ENCODE measurements around the gene GDPD5.

The GDPD5 gene

GRCh38 chr11:75449776-75450175, 76.0 kb downstream of the GDPD5 start:
- Histone ChIP-seq H3K4me1 (ENCODE audit: control insufficient read depth, insufficient read depth, low read depth, low read length) (peaks cover 2% of the 10 kb centered on the region), H3K4ac (ENCODE audit: low read depth in 1 of 2, low read length in 2 of 2) (no peak overlapping the region), H3K4me2 (ENCODE audit: low read length, poor library complexity, severe bottlenecking) (no peak overlapping the region), H3K14ac (ENCODE audit: low read length in 2 of 2) (no peak overlapping the region), H3K18ac (ENCODE audit: low read depth in 1 of 2, low read length in 2 of 2) (no peak overlapping the region), H3K4me3 (ENCODE audit: insufficient read depth in 1 of 2, low read depth in 1 of 2, low read length in 2 of 2) (no peak overlapping the region), H3K27me3 (ENCODE audit: control insufficient read depth in 1 of 2, insufficient read depth in 1 of 2, low read length in 2 of 2) (peaks cover 5 to 8% of the 10 kb centered on the region in 2 experiments), H3K79me1 (replicated peaks; ENCODE audit: low read length, poor library complexity, severe bottlenecking) (no peaks in the 10 kb centered on the region), H3K23ac (ENCODE audit: low read length in 2 of 2) (no peak overlapping the region), H2BK120ac (ENCODE audit: low read depth, low read length) (no peak overlapping the region), H2AFZ (ENCODE audit: low read depth, low read length) (no peak overlapping the region), H4K91ac (ENCODE audit: low read length) (no peak overlapping the region), H2BK15ac (ENCODE audit: low read depth, poor library complexity, severe bottlenecking) (no peak overlapping the region), H4K8ac (ENCODE audit: low read length) (no peak overlapping the region), H2BK12ac (ENCODE audit: low read length in 2 of 2) (no peak overlapping the region), H3K27ac (ENCODE audit: low read length, poor library complexity, severe bottlenecking) (no peak overlapping the region), H3K9me3 (ENCODE audit: control insufficient read depth, low read length) (no peaks in the 10 kb centered on the region), H2BK5ac (ENCODE audit: low read depth, low read length, poor library complexity, severe bottlenecking) (no peak overlapping the region), H3K9ac (ENCODE audit: low read length) (no peak overlapping the region), H2AK5ac (ENCODE audit: low read length, severe bottlenecking) (no peak overlapping the region), H3K36me3 (ENCODE audit: control insufficient read depth in 1 of 2, insufficient read depth in 2 of 2, low read depth in 1 of 2, low read length in 2 of 2) (no peaks in the 10 kb centered on the region)
- DNase-seq = no peak
- 94% methylated on average over 10 of the region's 11 CpGs for WGBS

- no peak for DNase-seq
- Histone ChIP-seq H3K36me3 (ENCODE audit: control insufficient read depth in 1 of 2, insufficient read depth in 2 of 2, low read depth in 1 of 2, low read length in 2 of 2) (no peaks in the 10 kb centered on the region), H3K9ac (ENCODE audit: low read length) (no peak overlapping the region)
Measured at GRCh38 chr11:75449271-75449670, 76.5 kb downstream of the GDPD5 start.

GRCh38 chr11:75447415-75447814, 78.3 kb downstream of the GDPD5 start:
- Histone ChIP-seq H3K4me2 (ENCODE audit: low read length, poor library complexity, severe bottlenecking) (no peak overlapping the region), H2BK12ac (ENCODE audit: low read length in 2 of 2) (no peak overlapping the region), H3K14ac (ENCODE audit: low read length in 2 of 2) (no peak overlapping the region), H3K18ac (ENCODE audit: low read depth in 1 of 2, low read length in 2 of 2) (no peak overlapping the region), H3K27me3 (ENCODE audit: control insufficient read depth in 1 of 2, insufficient read depth in 1 of 2, low read length in 2 of 2) (peaks cover 10 to 25% of the 10 kb centered on the region in 2 experiments), H3K4me1 (ENCODE audit: control insufficient read depth, insufficient read depth, low read depth, low read length) (peaks cover 2% of the 10 kb centered on the region), H2AFZ (ENCODE audit: low read depth, low read length) (no peak overlapping the region), H3K9ac (ENCODE audit: low read length) (no peak overlapping the region), H3K9me3 (ENCODE audit: control insufficient read depth, low read length) (no peaks in the 10 kb centered on the region), H2AK5ac (ENCODE audit: low read length, severe bottlenecking) (no peak overlapping the region), H3K27ac (ENCODE audit: low read length, poor library complexity, severe bottlenecking) (no peak overlapping the region), H4K91ac (ENCODE audit: low read length) (no peak overlapping the region), H3K79me1 (replicated peaks; ENCODE audit: low read length, poor library complexity, severe bottlenecking) (no peaks in the 10 kb centered on the region), H3K23ac (ENCODE audit: low read length in 2 of 2) (no peak overlapping the region), H3K4me3 (ENCODE audit: insufficient read depth in 1 of 2, low read depth in 1 of 2, low read length in 2 of 2) (no peak overlapping the region), H4K8ac (ENCODE audit: low read length) (no peak overlapping the region), H2BK15ac (ENCODE audit: low read depth, poor library complexity, severe bottlenecking) (no peak overlapping the region), H3K36me3 (ENCODE audit: control insufficient read depth in 1 of 2, insufficient read depth in 2 of 2, low read depth in 1 of 2, low read length in 2 of 2) (no peaks in the 10 kb centered on the region), H3K4ac (ENCODE audit: low read depth in 1 of 2, low read length in 2 of 2) (no peak overlapping the region), H2BK5ac (ENCODE audit: low read depth, low read length, poor library complexity, severe bottlenecking) (no peak overlapping the region), H2BK120ac (ENCODE audit: low read depth, low read length) (no peak overlapping the region)
- 71% methylated on average over 4 of the region's 5 CpGs for WGBS
- DNase-seq = no peak

More at GRCh38 chr11:75449271-75449670, 76.5 kb downstream of the GDPD5 start:
- no peak overlapping the region for H3K14ac ChIP-seq (ENCODE audit: low read length in 2 of 2)
- H3K27me3 ChIP-seq (ENCODE audit: control insufficient read depth in 1 of 2, insufficient read depth in 1 of 2, low read length in 2 of 2) = peaks cover 5 to 13% of the 10 kb centered on the region in 2 experiments
- no peak overlapping the region for H2BK12ac ChIP-seq (ENCODE audit: low read length in 2 of 2)
- no peak overlapping the region for H3K18ac ChIP-seq (ENCODE audit: low read depth in 1 of 2, low read length in 2 of 2)
- H2BK5ac ChIP-seq (ENCODE audit: low read depth, low read length, poor library complexity, severe bottlenecking) = no peak overlapping the region
- no peak overlapping the region for H2BK15ac ChIP-seq (ENCODE audit: low read depth, poor library complexity, severe bottlenecking)
- H3K4me2 ChIP-seq (ENCODE audit: low read length, poor library complexity, severe bottlenecking) = no peak overlapping the region
- H2AFZ ChIP-seq (ENCODE audit: low read depth, low read length) = no peak overlapping the region
- no peak overlapping the region for H3K4ac ChIP-seq (ENCODE audit: low read depth in 1 of 2, low read length in 2 of 2)
- H4K91ac ChIP-seq (ENCODE audit: low read length) = no peak overlapping the region
- no peak overlapping the region for H3K23ac ChIP-seq (ENCODE audit: low read length in 2 of 2)
- H4K8ac ChIP-seq (ENCODE audit: low read length) = no peak overlapping the region
- H3K79me1 ChIP-seq (replicated peaks; ENCODE audit: low read length, poor library complexity, severe bottlenecking) = no peaks in the 10 kb centered on the region
- H2AK5ac ChIP-seq (ENCODE audit: low read length, severe bottlenecking) = no peak overlapping the region
- no peak overlapping the region for H3K27ac ChIP-seq (ENCODE audit: low read length, poor library complexity, severe bottlenecking)
- H2BK120ac ChIP-seq (ENCODE audit: low read depth, low read length) = no peak overlapping the region
- H3K4me1 ChIP-seq (ENCODE audit: control insufficient read depth, insufficient read depth, low read depth, low read length) = peaks cover 2% of the 10 kb centered on the region
- H3K9me3 ChIP-seq (ENCODE audit: control insufficient read depth, low read length) = no peaks in the 10 kb centered on the region
- 89% methylated on average over 9 of the region's 10 CpGs for WGBS
- no peak overlapping the region for H3K4me3 ChIP-seq (ENCODE audit: insufficient read depth in 1 of 2, low read depth in 1 of 2, low read length in 2 of 2)

- peak; percentile 60 for DNase-seq
- no peak overlapping the region for H3K4me2 ChIP-seq (ENCODE audit: low read length, poor library complexity, severe bottlenecking)
- H3K27ac ChIP-seq (ENCODE audit: low read length, poor library complexity, severe bottlenecking) = no peak overlapping the region
- 13% methylated on average over 6 of the region's 6 CpGs for WGBS
- H3K23ac ChIP-seq (ENCODE audit: low read length in 2 of 2) = no peak overlapping the region
- no peak overlapping the region for H2AFZ ChIP-seq (ENCODE audit: low read depth, low read length)
- H2AK5ac ChIP-seq (ENCODE audit: low read length, severe bottlenecking) = no peak overlapping the region
- no peak overlapping the region for H2BK5ac ChIP-seq (ENCODE audit: low read depth, low read length, poor library complexity, severe bottlenecking)
- no peak overlapping the region for H2BK12ac ChIP-seq (ENCODE audit: low read length in 2 of 2)
- peaks cover 16 to 25% of the 10 kb centered on the region in 2 experiments for H3K27me3 ChIP-seq (ENCODE audit: control insufficient read depth in 1 of 2, insufficient read depth in 1 of 2, low read length in 2 of 2)
- H3K4ac ChIP-seq (ENCODE audit: low read depth in 1 of 2, low read length in 2 of 2) = no peak overlapping the region
- no peak overlapping the region for H3K18ac ChIP-seq (ENCODE audit: low read depth in 1 of 2, low read length in 2 of 2)
- no peak overlapping the region for H3K9ac ChIP-seq (ENCODE audit: low read length)
- H3K36me3 ChIP-seq (ENCODE audit: control insufficient read depth in 1 of 2, insufficient read depth in 2 of 2, low read depth in 1 of 2, low read length in 2 of 2) = peaks cover 0 to 2% of the 10 kb centered on the region in 2 experiments
- no peaks in the 10 kb centered on the region for H3K9me3 ChIP-seq (ENCODE audit: control insufficient read depth, low read length)
- H2BK15ac ChIP-seq (ENCODE audit: low read depth, poor library complexity, severe bottlenecking) = no peak overlapping the region
- no peaks in the 10 kb centered on the region for H3K79me1 ChIP-seq (replicated peaks; ENCODE audit: low read length, poor library complexity, severe bottlenecking)
- H3K14ac ChIP-seq (ENCODE audit: low read length in 2 of 2) = no peak overlapping the region
- H2BK120ac ChIP-seq (ENCODE audit: low read depth, low read length) = no peak overlapping the region
- no peak overlapping the region for H3K4me3 ChIP-seq (ENCODE audit: insufficient read depth in 1 of 2, low read depth in 1 of 2, low read length in 2 of 2)
- H4K91ac ChIP-seq (ENCODE audit: low read length) = no peak overlapping the region
- H4K8ac ChIP-seq (ENCODE audit: low read length) = no peak overlapping the region
- peaks cover 4% of the 10 kb centered on the region for H3K4me1 ChIP-seq (ENCODE audit: control insufficient read depth, insufficient read depth, low read depth, low read length)
Measured at GRCh38 chr11:75445315-75445953, 80.3 kb downstream of the GDPD5 start.
